Neural cell (in vitro differentiated cells): ENCODE results near the gene ZFYVE28. TPM values are rescaled to one million over a fixed set of nuclear protein-coding genes. Genes with fewer than 3 reads are reported as not detected.

Experiments used
- H2AFZ ChIP-seq: fragments of 200-600, 300-800 bp; sonication (generic), shearing (Covaris generic); 2 replicates; pipeline ENCODE4 v1.6.0; 2014; ENCODE audit warnings: low read depth, mild to moderate bottlenecking, antibody characterized with exemption, low read length, moderate library complexity
- H3F3A ChIP-seq: fragments of 200-600 bp; shearing (Covaris generic); 2 replicates; pipeline ENCODE4 v1.6.1; 2016; ENCODE audit warnings: mild to moderate bottlenecking, moderate library complexity, mixed read lengths, antibody characterized with exemption, low read length; ENCODE audit not compliant: insufficient read depth, poor library complexity, severe bottlenecking
- H3K27ac ChIP-seq: fragments of 200-600, 300-800 bp; sonication (generic), shearing (Covaris generic); 2 replicates; pipeline ENCODE4 v1.5.1; 2014; ENCODE audit warnings: mild to moderate bottlenecking, low read length, moderate library complexity
- H3K27me3 ChIP-seq: fragments of 300-800, 200-600 bp; sonication (generic), shearing (Covaris generic); 2 replicates; pipeline ENCODE4 v1.6.0; 2014; ENCODE audit warnings: mild to moderate bottlenecking, low read depth, low read length, moderate library complexity; ENCODE audit not compliant: insufficient read depth
- H3K36me3 ChIP-seq: fragments of 300-800, 200-600 bp; sonication (generic), shearing (Covaris generic); 2 replicates; pipeline ENCODE4 v1.5.1; 2014; ENCODE audit warnings: mild to moderate bottlenecking, antibody characterized with exemption, low read length, moderate library complexity; ENCODE audit not compliant: insufficient read depth
- H3K4me2 ChIP-seq: fragments of 300-800, 200-600 bp; sonication (generic), shearing (Covaris generic); 2 replicates; pipeline ENCODE4 v1.6.0; 2014; ENCODE audit warnings: mild to moderate bottlenecking, low read length
- H3K4me3 ChIP-seq: fragments of 300-800, 200-600 bp; sonication (generic), shearing (Covaris generic); 2 replicates; pipeline ENCODE4 v1.5.1; 2014; ENCODE audit warnings: mild to moderate bottlenecking, low read length, moderate library complexity
- H3K79me2 ChIP-seq: fragments of 200-600 bp; shearing (Covaris generic); replicated peaks from 2 replicates; pipeline ENCODE4 v1.6.0; 2014; ENCODE audit warnings: mild to moderate bottlenecking, low read length, moderate library complexity; ENCODE audit not compliant: insufficient read depth
- H3K9ac ChIP-seq: fragments of 300-800, 200-600 bp; sonication (generic), shearing (Covaris generic); 2 replicates; pipeline ENCODE4 v1.6.1; 2016; ENCODE audit warnings: mild to moderate bottlenecking, low read length, mixed read lengths
- H3K9me2 ChIP-seq: fragments of 200-600 bp; shearing (Covaris generic); 2 replicates; pipeline ENCODE4 v1.6.1; 2016; ENCODE audit warnings: mild to moderate bottlenecking, low read length, mixed read lengths; ENCODE audit not compliant: insufficient read depth
- H3K9me3 ChIP-seq: fragments of 200-600, 300-800 bp; sonication (generic), shearing (Covaris generic); 2 replicates; pipeline ENCODE4 v1.6.1; 2016; ENCODE audit warnings: mild to moderate bottlenecking, mixed run types, low read length, moderate library complexity, mixed read lengths
- H4K20me1 ChIP-seq: fragments of 200-600 bp; shearing (Covaris generic); 2 replicates; pipeline ENCODE4 v1.6.1; 2016; ENCODE audit warnings: mild to moderate bottlenecking, mixed run types; ENCODE audit not compliant: insufficient read depth
- CTCF ChIP-seq: fragments of 450-650 bp; IDR thresholded peaks from 2 replicates; pipeline ENCODE4 v1.5.1; 2014; ENCODE audit warnings: antibody characterized with exemption, mild to moderate bottlenecking, moderate library complexity; ENCODE audit not compliant: poor library complexity, severe bottlenecking
- EP300 ChIP-seq: fragments of 450-650 bp; conservative IDR thresholded peaks from 2 replicates; pipeline ENCODE4 v1.6.1; 2014; ENCODE audit warnings: antibody characterized with exemption, mild to moderate bottlenecking, moderate library complexity; ENCODE audit not compliant: poor library complexity, severe bottlenecking
- EZH2 ChIP-seq: fragments of 200-600, 300-800 bp; shearing (Covaris generic), sonication (generic); IDR thresholded peaks from 2 replicates; pipeline ENCODE4 v1.6.1; 2014; ENCODE audit warnings: antibody characterized with exemption, low read length, borderline replicate concordance, mild to moderate bottlenecking; ENCODE audit not compliant: insufficient read depth, poor library complexity, severe bottlenecking
- MXI1 ChIP-seq: fragments of 450-650 bp; conservative IDR thresholded peaks from 2 replicates; pipeline ENCODE4 v1.6.1; 2014; ENCODE audit warnings: antibody characterized with exemption, mild to moderate bottlenecking; ENCODE audit not compliant: poor library complexity, severe bottlenecking
- POLR2AphosphoS5 ChIP-seq: IDR thresholded peaks from 2 replicates; pipeline ENCODE4 v1.6.1; 2012
- RAD21 ChIP-seq: fragments of 450-650 bp; conservative IDR thresholded peaks from 2 replicates; pipeline ENCODE4 v1.6.1; 2014; ENCODE audit warnings: antibody characterized with exemption, mild to moderate bottlenecking, moderate library complexity
- REST ChIP-seq: IDR thresholded peaks from 2 replicates; pipeline ENCODE4 v1.6.1; 2012; ENCODE audit warnings: borderline replicate concordance
- SMC3 ChIP-seq: fragments of 450-650 bp; conservative IDR thresholded peaks from 2 replicates; pipeline ENCODE4 v1.6.1; 2014; ENCODE audit warnings: antibody characterized with exemption, mild to moderate bottlenecking, moderate library complexity; ENCODE audit not compliant: poor library complexity
- TAF1 ChIP-seq: IDR thresholded peaks from 2 replicates; pipeline ENCODE4 v1.6.1; 2012; ENCODE audit warnings: low read depth
- polyA plus RNA-seq: library from polyadenylated mRNA; depleted of rRNA; stranded (reverse); fragments of >200 nt; gene quantifications from 2 replicates; pipeline ENCODE4 v1.2.3, GENCODE V29; 2014

The ZFYVE28 gene
- polyA plus RNA-seq, 1 donor from 2014 or later, result 2.4 TPM

GRCh38 chr4:2361366-2362265 is 56.8 kb downstream of the ZFYVE28 start:
- no peaks in the 10 kb centered on the region for H3F3A ChIP-seq
- no peak overlapping the region for H3K4me3 ChIP-seq
- TF ChIP-seq SMC3, result no peak
- TF ChIP-seq CTCF, result no peak
- TF ChIP-seq POLR2AphosphoS5, result no peak
- TF ChIP-seq MXI1, result no peak
- TF ChIP-seq TAF1, result no peak
- no peak for TF ChIP-seq RAD21
- no peaks in the 10 kb centered on the region for H3K9me2 ChIP-seq
- no peak overlapping the region for H3K27ac ChIP-seq
- no peaks in the 10 kb centered on the region for H3K36me3 ChIP-seq
- no peaks in the 10 kb centered on the region for H4K20me1 ChIP-seq
- no peak overlapping the region for H2AFZ ChIP-seq
- no peaks in the 10 kb centered on the region for H3K27me3 ChIP-seq
- H3K9ac ChIP-seq, result no peak overlapping the region
- H3K79me2 ChIP-seq, result no peaks in the 10 kb centered on the region
- H3K9me3 ChIP-seq, result no peaks in the 10 kb centered on the region
- H3K4me2 ChIP-seq, result no peak overlapping the region

- no peak overlapping the region for H3K4me3 ChIP-seq
- no peak overlapping the region for H3K27ac ChIP-seq
- no peaks in the 10 kb centered on the region for H4K20me1 ChIP-seq
- H3K27me3 ChIP-seq, result no peaks in the 10 kb centered on the region
- no peaks in the 10 kb centered on the region for H3K9me3 ChIP-seq
- H3K9me2 ChIP-seq, result no peaks in the 10 kb centered on the region
- no peak overlapping the region for H3K9ac ChIP-seq
- no peak for TF ChIP-seq POLR2AphosphoS5
- TF ChIP-seq SMC3, result no peak
- no peak for TF ChIP-seq EZH2
- TF ChIP-seq RAD21, result no peak
- no peak for TF ChIP-seq MXI1
- no peak for TF ChIP-seq REST
- no peak for TF ChIP-seq CTCF
- no peak for TF ChIP-seq EP300
- H2AFZ ChIP-seq, result no peak overlapping the region
- H3K36me3 ChIP-seq, result no peaks in the 10 kb centered on the region
- H3F3A ChIP-seq, result no peaks in the 10 kb centered on the region
- no peaks in the 10 kb centered on the region for H3K79me2 ChIP-seq
- no peak overlapping the region for H3K4me2 ChIP-seq
These were observed 58.1 kb downstream of the ZFYVE28 start for GRCh38 chr4:2360396-2360730.
